ENCODE measurements around the gene WDR64.

GRCh38 chr1:241847796-241848685, 196.0 kb downstream of the WDR64 start, which contains the start of gene EXO1:
- TF ChIP-seq CTCF (IDR thresholded peaks at IDR 0.05; ENCODE audit: borderline replicate concordance, extremely low read depth, low read length, poor library complexity, severe bottlenecking) (peak; percentile 62), EZH2 (IDR thresholded peaks at IDR 0.05; ENCODE audit: borderline replicate concordance, low read depth, low read length, severe bottlenecking) (no peak)
